Mucosa of descending colon (tissue), 3 donors: ENCODE results near the gene COLEC11. TPM values are rescaled to one million over a fixed set of nuclear protein-coding genes. Genes with fewer than 3 reads are reported as not detected.

Experiments
- ATAC-seq: fragments of 200-7000 bp; cut with Tn5 transposase; one replicate; pipeline ENCODE4 v1.9.1; 2020; ENCODE audit warnings: mild to moderate bottlenecking, moderate library complexity
- DNase-seq, 3 donors: peaks; one replicate each; pipeline ENCODE4 v3.0.0-alpha.2; 2020
- H3K36me3 ChIP-seq: fragments of 200-600 bp; one replicate; pipeline ENCODE4 v1.8.0; 2021; ENCODE audit warnings: low read depth, mild to moderate bottlenecking
- H3K4me1 ChIP-seq: fragments of 200-600 bp; one replicate; pipeline ENCODE4 v1.8.0; 2021; ENCODE audit warnings: low read depth, mild to moderate bottlenecking
- H3K4me3 ChIP-seq: fragments of 200-600 bp; one replicate; pipeline ENCODE4 v1.8.0; 2021; ENCODE audit warnings: mild to moderate bottlenecking
- H3K9me3 ChIP-seq: fragments of 200-600 bp; one replicate; pipeline ENCODE4 v1.8.0; 2021; ENCODE audit warnings: mild to moderate bottlenecking
- CTCF ChIP-seq: fragments of 200-600 bp; IDR thresholded peaks from one replicate; pipeline ENCODE4 v1.8.0; 2022; ENCODE audit warnings: antibody characterized with exemption, mild to moderate bottlenecking
- intact Hi-C, 2 donors: fragments of 100-400 bp; cut with DNase I in 1 of 2; cut with micrococcal nuclease in 1 of 2; formaldehyde crosslinking; loops; one replicate each; pipeline versions ENCODE4 v1.11.0 to v1.11.1; 2022; cut with DNase I, micrococcal nuclease
- total RNA-seq, 3 donors: library from RNA; stranded (reverse); fragmentation: NEBNext Ultra II Directional in 2 of 3; extraction: Animal tissue kit (Norgen Biotek cat#: 25700) in 2 of 3; gene quantifications; one replicate each; pipeline versions ENCODE4 v1.2.1 to v1.2.4, GENCODE V29; 2021 to 2023
- donor health status: DM: no; HTN: no; CAD: no; lungs with moderate emphysema.
- donor health status: DM: no; HTN: no; CAD: no.
- donor health status: DM: no; HTN: yes; CAD: no.

The COLEC11 gene
- total RNA-seq, 3 donors from 2014 or later: 0.35 to 2.2 (median 1.6) TPM

GRCh38 chr2:3596901-3597417 is 2.0 kb downstream of the COLEC11 start:
- intact Hi-C loops: no loop called here
- no peak overlapping the region for H3K4me3 ChIP-seq
- no peaks in the 10 kb centered on the region for H3K36me3 ChIP-seq
- no peak for ATAC-seq
- no peaks in the 10 kb centered on the region for H3K9me3 ChIP-seq
- no peak for DNase-seq
- H3K4me1 ChIP-seq: no peaks in the 10 kb centered on the region
- TF ChIP-seq CTCF: no peak

- H3K4me1 ChIP-seq: no peaks in the 10 kb centered on the region
- TF ChIP-seq CTCF: no peak
- H3K36me3 ChIP-seq: no peaks in the 10 kb centered on the region
- ATAC-seq (peak; percentile 46), DNase-seq (no peak)
- no peak overlapping the region for H3K4me3 ChIP-seq
- intact Hi-C loops: no loop called here
- no peaks in the 10 kb centered on the region for H3K9me3 ChIP-seq
Measured at GRCh38 chr2:3597567-3597966, 2.7 kb downstream of the COLEC11 start.

GRCh38 chr2:3598197-3598910 is 3.4 kb downstream of the COLEC11 start:
- TF ChIP-seq CTCF: no peak
- H3K9me3 ChIP-seq: no peaks in the 10 kb centered on the region
- peak; percentile 24 for ATAC-seq

GRCh38 chr2:3598912-3599854 is 4.3 kb downstream of the COLEC11 start:
- ATAC-seq (no peak), DNase-seq (peak in 1 of 3 donors; percentile 26)
- H3K4me3 ChIP-seq: no peak overlapping the region
- no peaks in the 10 kb centered on the region for H3K36me3 ChIP-seq
- intact Hi-C loops: no loop called here
- no peaks in the 10 kb centered on the region for H3K4me1 ChIP-seq
- TF ChIP-seq CTCF: no peak
- no peaks in the 10 kb centered on the region for H3K9me3 ChIP-seq

More at GRCh38 chr2:3598197-3598910, 3.4 kb downstream of the COLEC11 start:
- Histone ChIP-seq H3K4me1 (no peaks in the 10 kb centered on the region), H3K36me3 (no peaks in the 10 kb centered on the region), H3K4me3 (no peak overlapping the region)
- DNase-seq: no peak
- intact Hi-C loops: no loop called here

GRCh38 chr2:3600256-3600855 is 5.4 kb downstream of the COLEC11 start:
- intact Hi-C loops: no loop called here
- DNase-seq (peak in 1 of 3 donors; percentile 13), ATAC-seq (no peak)
- Histone ChIP-seq H3K36me3 (no peaks in the 10 kb centered on the region), H3K4me3 (no peak overlapping the region), H3K4me1 (no peaks in the 10 kb centered on the region), H3K9me3 (no peaks in the 10 kb centered on the region)
- no peak for TF ChIP-seq CTCF
